OCI-LY3 (cell line): ENCODE measurements around the gene ANKRD10.
A peak's percentile ranks its signal among the peaks of the same experiment; 100 is the strongest.

ENCODE experiments used
- H2AFZ ChIP-seq: fragments of 200-600, 300-600 bp; shearing (Covaris generic); 2 replicates; pipeline ENCODE4 v1.6.0; 2014; ENCODE audit warnings: antibody characterized with exemption, low read depth, low read length
- H3K27ac ChIP-seq: fragments of 200-600, 300-600 bp; sonication (generic); 2 replicates; pipeline ENCODE4 v1.5.1; 2014; ENCODE audit warnings: mild to moderate bottlenecking, low read length, moderate library complexity, mixed read lengths
- H3K27me3 ChIP-seq: fragments of 200-600, 300-600 bp; sonication (generic); 2 replicates; pipeline ENCODE4 v1.6.1; 2014; ENCODE audit warnings: low read depth, low read length, mixed read lengths
- H3K36me3 ChIP-seq: fragments of 200-600, 300-600 bp; sonication (generic); replicated peaks from 2 replicates; pipeline ENCODE3; 2014; ENCODE audit warnings: low read depth, low read length, mixed read lengths
- H3K4me1 ChIP-seq: fragments of 300-600, 200-600 bp; sonication (generic); 2 replicates; pipeline ENCODE4 v1.6.1; 2014; ENCODE audit warnings: low read length, mixed read lengths
- H3K4me2 ChIP-seq: fragments of 200-600, 300-600 bp; sonication (generic); 2 replicates; pipeline ENCODE4 v1.6.1; 2014; ENCODE audit warnings: low read length, mixed read lengths
- H3K4me3 ChIP-seq: fragments of 300-600, 200-600 bp; sonication (generic); 2 replicates; pipeline ENCODE4 v1.5.1; 2014; ENCODE audit warnings: antibody characterized with exemption, mild to moderate bottlenecking, low read length, moderate library complexity
- H3K79me2 ChIP-seq: fragments of 300-600, 200-600 bp; shearing (Covaris generic); 2 replicates; pipeline ENCODE4 v1.6.1; 2014; ENCODE audit warnings: mild to moderate bottlenecking, low read length, mixed read lengths
- H3K9ac ChIP-seq: fragments of 300-600, 200-600 bp; shearing (Covaris generic); 2 replicates; pipeline ENCODE4 v1.6.0; 2014; ENCODE audit warnings: mild to moderate bottlenecking, low read length, moderate library complexity
- H3K9me3 ChIP-seq: fragments of 200-600, 300-600 bp; shearing (Covaris generic); 2 replicates; pipeline ENCODE4 v1.6.1; 2014; ENCODE audit warnings: low read length, mixed read lengths; ENCODE audit not compliant: insufficient read depth
- H4K20me1 ChIP-seq: fragments of 200-600, 300-600 bp; sonication (generic); 2 replicates; pipeline ENCODE4 v1.6.1; 2016; ENCODE audit warnings: low read length, mixed read lengths; ENCODE audit not compliant: insufficient read depth
- EZH2phosphoT487 ChIP-seq: fragments of 200-600 bp; shearing (Covaris generic); IDR thresholded peaks from 2 replicates; pipeline ENCODE4 v1.6.1; 2018; ENCODE audit warnings: antibody characterized with exemption, mixed run types, low read depth
- TF ChIP-seq, protein P1 (sequence below): fragments of 200-600, 300-600 bp; sonication (generic); IDR thresholded peaks from 2 replicates; pipeline ENCODE4 v1.5.1; 2014; ENCODE audit warnings: antibody characterized with exemption, low read length, low read depth

The ANKRD10 gene

DNA sequence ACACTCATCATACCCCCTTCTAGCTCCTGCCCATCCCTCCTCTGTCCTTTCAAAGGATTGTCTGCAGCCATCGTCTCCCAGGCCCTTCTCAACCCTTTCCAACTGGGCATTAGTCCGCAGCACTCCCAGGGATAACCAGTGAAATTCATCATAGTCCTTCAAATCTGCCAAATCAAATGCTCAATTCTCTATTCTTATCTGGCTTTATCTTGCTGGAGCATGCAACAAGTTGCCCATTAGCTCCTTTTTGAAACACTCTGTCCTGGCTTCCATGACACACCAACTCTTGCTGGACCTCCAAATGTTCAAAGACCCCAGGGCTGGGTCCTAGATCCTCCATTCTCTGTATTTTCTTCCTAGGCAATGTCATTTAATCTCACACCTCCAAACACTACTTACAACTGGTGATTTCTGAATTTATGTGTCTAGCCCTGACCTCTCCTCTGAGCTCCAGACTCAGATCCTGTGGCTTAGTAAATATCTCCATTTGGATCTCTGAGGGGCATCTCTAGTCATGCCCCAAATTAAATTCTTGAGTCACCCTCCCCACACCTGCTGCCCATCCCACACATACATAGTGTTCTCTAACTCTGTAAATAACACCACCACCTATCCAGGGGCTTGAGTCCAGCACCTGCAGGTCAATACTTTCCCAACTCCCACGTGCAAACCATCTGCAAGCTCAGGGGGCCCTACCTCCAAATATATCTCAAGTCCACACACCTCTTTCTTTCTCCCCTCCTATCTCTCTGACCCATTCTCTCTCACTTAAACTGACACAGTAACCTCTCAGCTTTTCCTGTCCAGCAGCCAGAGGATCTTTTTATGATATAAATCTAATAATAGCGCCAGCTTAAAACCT lies 9.1 kb upstream of the ANKRD10 start:
- Histone ChIP-seq H3K9ac (no peak overlapping the region), H3K4me1 (peaks cover 47% of the 10 kb centered on the region), H3K79me2 (peaks cover 2% of the 10 kb centered on the region; the same call in 1 of the 2 replicates), H3K4me2 (no peak overlapping the region), H3K36me3 (peaks cover 1% of the 10 kb centered on the region), H4K20me1 (no peaks in the 10 kb centered on the region), H2AFZ (no peak overlapping the region), H3K27ac (no peak overlapping the region), H3K4me3 (no peak overlapping the region), H3K27me3 (no peaks in the 10 kb centered on the region), H3K9me3 (no peaks in the 10 kb centered on the region)
- TF ChIP-seq, protein P1, sequence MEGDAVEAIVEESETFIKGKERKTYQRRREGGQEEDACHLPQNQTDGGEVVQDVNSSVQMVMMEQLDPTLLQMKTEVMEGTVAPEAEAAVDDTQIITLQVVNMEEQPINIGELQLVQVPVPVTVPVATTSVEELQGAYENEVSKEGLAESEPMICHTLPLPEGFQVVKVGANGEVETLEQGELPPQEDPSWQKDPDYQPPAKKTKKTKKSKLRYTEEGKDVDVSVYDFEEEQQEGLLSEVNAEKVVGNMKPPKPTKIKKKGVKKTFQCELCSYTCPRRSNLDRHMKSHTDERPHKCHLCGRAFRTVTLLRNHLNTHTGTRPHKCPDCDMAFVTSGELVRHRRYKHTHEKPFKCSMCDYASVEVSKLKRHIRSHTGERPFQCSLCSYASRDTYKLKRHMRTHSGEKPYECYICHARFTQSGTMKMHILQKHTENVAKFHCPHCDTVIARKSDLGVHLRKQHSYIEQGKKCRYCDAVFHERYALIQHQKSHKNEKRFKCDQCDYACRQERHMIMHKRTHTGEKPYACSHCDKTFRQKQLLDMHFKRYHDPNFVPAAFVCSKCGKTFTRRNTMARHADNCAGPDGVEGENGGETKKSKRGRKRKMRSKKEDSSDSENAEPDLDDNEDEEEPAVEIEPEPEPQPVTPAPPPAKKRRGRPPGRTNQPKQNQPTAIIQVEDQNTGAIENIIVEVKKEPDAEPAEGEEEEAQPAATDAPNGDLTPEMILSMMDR = no peak
- TF ChIP-seq EZH2phosphoT487 = no peak

DNA sequence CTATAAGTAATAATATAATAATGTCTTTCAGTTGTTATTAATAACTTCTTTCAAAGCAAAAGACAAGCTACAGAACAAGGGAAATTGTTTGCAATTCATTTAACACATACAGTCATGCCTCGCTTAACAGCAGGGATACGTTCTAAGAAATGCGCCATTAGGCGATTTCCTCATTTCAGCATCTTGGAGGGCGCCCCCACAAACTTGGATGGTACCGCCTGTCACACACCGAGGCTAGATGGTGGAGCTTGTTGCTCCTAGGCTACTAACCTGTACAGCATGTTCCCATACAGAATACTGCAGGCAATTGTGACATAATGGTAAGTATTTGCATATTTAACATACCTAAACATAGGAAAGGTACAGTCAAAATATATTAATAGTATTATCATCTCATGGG lies 8.2 kb upstream of the ANKRD10 start:
- H3K9ac ChIP-seq = no peak overlapping the region
- no peaks in the 10 kb centered on the region for H3K9me3 ChIP-seq
- peaks cover 4% of the 10 kb centered on the region; the same call in 1 of the 2 replicates for H3K79me2 ChIP-seq
- no peaks in the 10 kb centered on the region for H4K20me1 ChIP-seq
- H3K36me3 ChIP-seq = peaks cover 6% of the 10 kb centered on the region
- H3K4me1 ChIP-seq = peaks cover 47% of the 10 kb centered on the region
- H3K27ac ChIP-seq = no peak overlapping the region
- no peak for TF ChIP-seq EZH2phosphoT487
- TF ChIP-seq, protein P1 = no peak
- H3K27me3 ChIP-seq = no peaks in the 10 kb centered on the region
- H2AFZ ChIP-seq = no peak overlapping the region
- H3K4me2 ChIP-seq = no peak overlapping the region
- no peak overlapping the region for H3K4me3 ChIP-seq

DNA sequence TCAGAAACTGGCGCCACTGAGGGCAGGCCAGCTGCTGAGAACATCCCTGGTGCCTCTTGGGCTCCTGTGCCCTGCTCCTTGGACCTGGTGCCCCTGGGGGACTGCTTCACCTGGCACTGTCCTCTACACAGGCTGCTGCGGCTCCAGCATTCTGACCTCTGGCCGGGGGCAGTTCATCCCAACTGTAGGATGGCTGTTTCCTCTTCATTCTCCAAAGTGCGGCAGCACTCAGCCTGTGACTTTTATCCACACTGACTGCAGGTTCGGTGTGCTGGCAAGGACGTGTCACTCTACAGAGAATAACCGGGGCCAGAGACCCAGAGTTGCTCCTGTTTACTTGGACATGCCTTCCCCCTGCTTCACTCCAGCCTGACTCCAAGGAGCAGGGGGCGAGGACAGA lies 7.6 kb upstream of the ANKRD10 start:
- TF ChIP-seq, protein P1 = no peak
- TF ChIP-seq EZH2phosphoT487 = no peak
- H3K79me2 ChIP-seq = peaks cover 4% of the 10 kb centered on the region; the same call in 1 of the 2 replicates
- peaks cover 6% of the 10 kb centered on the region for H3K36me3 ChIP-seq
- H3K9ac ChIP-seq = no peak overlapping the region
- H3K4me2 ChIP-seq = no peak overlapping the region
- no peaks in the 10 kb centered on the region for H3K27me3 ChIP-seq
- no peak overlapping the region for H3K27ac ChIP-seq
- peaks cover 47% of the 10 kb centered on the region for H3K4me1 ChIP-seq
- H2AFZ ChIP-seq = no peak overlapping the region
- no peaks in the 10 kb centered on the region for H3K9me3 ChIP-seq
- H4K20me1 ChIP-seq = no peaks in the 10 kb centered on the region
- no peak overlapping the region for H3K4me3 ChIP-seq

DNA sequence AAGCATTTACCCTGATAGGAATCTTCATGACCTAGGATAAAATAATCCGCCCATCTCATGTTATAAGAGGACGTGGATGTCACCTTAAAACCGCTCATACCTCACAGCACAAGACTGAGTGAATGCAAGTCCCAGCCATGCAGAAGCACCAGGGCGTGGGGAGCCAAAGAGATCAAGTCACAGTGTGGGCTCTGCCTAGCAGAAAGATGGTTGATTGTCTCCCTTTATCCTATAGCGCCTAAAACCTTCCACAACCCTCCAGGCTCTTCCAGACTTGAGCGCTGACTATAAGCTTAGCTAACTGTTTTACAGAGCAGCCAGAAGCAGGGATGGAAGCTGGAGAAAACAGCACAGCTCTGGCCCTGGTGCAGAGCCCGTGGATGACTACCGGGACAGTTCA lies 6.8 kb upstream of the ANKRD10 start:
- TF ChIP-seq EZH2phosphoT487 = no peak
- TF ChIP-seq, protein P1 = no peak
- Histone ChIP-seq H3K36me3 (peaks cover 6% of the 10 kb centered on the region), H3K79me2 (peaks cover 9% of the 10 kb centered on the region), H4K20me1 (no peaks in the 10 kb centered on the region), H3K9ac (peak overlapping the region; percentile 15; the same call in 1 of the 2 replicates), H3K27me3 (no peaks in the 10 kb centered on the region), H3K9me3 (no peaks in the 10 kb centered on the region), H3K4me2 (peak overlapping the region; percentile 69), H3K4me1 (peaks cover 52% of the 10 kb centered on the region), H3K27ac (no peak overlapping the region), H3K4me3 (no peak overlapping the region), H2AFZ (peak overlapping the region; percentile 12; the same call in 1 of the 2 replicates)
